ENCODE measurements around the gene PTPRC.

The PTPRC gene

DNA sequence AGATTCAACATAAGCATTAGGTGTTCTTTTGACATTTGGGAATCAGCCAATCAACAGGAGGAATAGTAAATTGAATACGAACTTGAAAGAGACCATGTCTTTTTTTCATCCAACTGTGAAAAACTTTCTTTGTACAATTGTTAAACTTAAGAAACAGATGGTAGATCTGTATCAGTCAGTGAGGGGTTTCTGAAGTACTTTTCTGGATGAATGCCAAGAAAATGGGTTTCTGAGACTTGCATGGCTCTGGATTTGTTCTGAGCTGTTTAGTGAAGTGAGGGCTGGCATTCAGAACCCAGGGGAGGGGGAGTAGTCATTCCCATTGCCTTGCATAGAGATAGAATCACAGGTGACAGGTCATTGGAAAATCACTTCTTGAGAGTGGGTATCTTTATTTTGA lies 37.4 kb downstream of the PTPRC start:
- DNase-seq (ENCODE audit: low spot score) = no peak

GRCh38 chr1:198677027-198677426 lies 38.2 kb downstream of the PTPRC start:
- no peak for DNase-seq (ENCODE audit: low spot score)

DNA sequence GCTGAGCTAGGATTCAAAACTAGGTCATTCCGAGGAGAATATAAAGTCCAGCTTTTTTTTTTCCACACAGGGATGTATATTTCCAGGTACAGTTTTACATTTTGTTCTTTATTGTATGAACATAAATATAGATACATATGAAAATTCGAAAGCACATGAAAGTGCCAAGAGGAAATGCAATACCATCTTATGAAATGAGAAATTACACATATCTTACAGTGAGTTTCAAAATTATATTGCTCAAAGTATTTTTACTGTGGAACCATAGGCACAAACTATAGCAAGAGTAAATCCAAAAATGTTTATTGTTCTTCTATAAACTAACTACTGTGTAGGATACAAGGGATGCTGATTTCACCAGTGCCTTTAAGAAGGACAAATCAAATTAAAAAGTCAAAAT lies 39.0 kb downstream of the PTPRC start:
- no peak for DNase-seq (ENCODE audit: low spot score)

DNA sequence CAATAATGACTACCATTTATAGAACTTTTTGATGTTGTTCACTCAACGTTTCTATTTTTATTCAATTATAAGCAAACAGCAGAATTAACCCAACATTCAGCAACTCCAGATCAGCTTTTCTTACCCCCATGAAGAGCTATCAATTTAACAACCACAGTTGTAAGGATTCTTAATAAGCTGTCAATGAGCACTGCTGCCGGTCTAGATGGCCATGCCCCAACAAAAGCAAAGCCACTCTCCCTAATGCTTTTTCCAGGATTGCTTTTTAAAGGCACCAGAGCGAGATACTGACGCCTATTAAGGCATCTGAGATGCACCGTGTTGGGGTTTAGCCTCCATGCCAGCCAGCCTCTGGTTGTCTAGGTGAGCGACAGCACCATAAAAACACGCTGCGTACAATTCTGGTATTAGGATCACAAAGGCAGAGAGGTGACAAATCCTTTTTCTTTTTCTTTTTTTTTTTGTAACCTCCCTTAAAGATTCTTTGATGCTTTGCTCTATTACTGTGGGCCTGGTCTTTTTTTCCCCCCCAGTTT lies 39.5 kb downstream of the PTPRC start:
- DNase-seq (ENCODE audit: low spot score) = no peak

DNA sequence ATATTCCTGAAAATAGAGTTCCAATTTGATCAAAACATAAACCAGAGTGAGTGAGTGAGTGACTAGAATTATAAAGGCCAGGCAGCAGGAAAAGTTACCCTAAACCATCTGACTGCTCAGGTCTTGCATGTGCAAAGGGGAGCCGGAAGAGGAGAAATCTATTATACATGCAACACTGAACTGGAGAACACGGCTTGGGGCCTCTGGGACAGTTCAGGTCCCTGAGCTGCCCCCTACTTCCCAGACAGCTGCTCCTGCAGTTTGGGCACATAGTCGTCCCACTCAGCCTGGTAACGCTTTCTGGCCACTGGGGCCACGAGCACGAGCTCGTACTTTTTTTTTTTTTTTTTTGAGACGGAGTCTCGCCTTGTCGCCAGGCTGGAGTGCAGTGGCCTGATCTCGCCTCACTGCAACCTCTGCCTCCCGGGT lies 40.1 kb downstream of the PTPRC start:
- no peak for DNase-seq (ENCODE audit: low spot score)

DNA sequence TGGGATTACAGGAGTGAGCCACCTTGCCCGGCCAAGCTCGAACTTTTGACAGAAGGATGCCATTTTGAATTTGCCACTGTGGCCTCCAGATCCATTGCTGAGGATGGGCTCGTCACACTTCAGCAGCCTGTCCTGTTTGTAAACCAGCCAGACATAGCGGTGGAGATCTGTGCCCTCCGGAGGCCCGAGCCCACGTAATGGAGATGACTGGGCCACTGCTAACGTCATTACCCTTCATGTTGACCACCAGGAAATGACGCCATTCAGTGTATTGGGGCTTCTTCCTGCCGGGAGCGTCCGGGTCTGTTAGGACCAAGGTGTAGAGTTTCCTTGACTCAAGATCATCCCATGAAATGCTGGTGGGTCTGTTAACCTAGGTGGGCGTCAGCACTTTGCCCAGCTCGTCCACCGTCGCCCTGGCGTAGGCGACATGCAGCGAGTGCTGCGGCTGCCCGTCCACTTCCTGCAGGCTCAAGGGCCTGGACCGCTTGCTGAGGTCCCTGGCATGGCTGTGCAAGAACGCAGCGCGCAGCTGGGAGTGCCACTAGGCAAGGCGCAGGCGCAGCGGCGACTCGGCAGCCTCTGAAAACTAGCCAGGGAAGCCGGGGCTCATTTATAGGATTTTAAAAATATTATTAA lies 40.8 kb downstream of the PTPRC start:
- DNase-seq (ENCODE audit: low spot score) = no peak

GRCh38 chr1:198680174-198680875 lies 41.5 kb downstream of the PTPRC start:
- DNase-seq (ENCODE audit: low spot score) = no peak

DNA sequence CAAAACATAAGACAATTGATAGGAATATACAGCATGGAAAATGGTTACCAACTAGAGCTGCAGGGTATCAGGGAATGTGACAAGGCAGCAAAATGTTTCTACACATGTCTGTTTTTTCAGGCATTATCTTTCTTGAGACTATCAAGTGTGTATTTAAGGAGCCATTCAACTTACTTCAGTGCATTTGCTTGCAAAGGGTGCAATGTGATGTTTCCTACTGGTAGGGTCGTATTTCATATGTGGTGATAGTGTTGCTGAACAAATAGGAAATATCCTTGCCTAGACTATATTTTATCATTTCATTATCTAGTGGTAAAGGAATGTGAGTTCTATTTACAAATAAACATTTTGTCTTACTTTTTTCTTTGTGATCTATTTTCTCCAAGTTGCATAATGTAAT lies 42.4 kb downstream of the PTPRC start:
- DNase-seq (ENCODE audit: low spot score) = no peak

DNA sequence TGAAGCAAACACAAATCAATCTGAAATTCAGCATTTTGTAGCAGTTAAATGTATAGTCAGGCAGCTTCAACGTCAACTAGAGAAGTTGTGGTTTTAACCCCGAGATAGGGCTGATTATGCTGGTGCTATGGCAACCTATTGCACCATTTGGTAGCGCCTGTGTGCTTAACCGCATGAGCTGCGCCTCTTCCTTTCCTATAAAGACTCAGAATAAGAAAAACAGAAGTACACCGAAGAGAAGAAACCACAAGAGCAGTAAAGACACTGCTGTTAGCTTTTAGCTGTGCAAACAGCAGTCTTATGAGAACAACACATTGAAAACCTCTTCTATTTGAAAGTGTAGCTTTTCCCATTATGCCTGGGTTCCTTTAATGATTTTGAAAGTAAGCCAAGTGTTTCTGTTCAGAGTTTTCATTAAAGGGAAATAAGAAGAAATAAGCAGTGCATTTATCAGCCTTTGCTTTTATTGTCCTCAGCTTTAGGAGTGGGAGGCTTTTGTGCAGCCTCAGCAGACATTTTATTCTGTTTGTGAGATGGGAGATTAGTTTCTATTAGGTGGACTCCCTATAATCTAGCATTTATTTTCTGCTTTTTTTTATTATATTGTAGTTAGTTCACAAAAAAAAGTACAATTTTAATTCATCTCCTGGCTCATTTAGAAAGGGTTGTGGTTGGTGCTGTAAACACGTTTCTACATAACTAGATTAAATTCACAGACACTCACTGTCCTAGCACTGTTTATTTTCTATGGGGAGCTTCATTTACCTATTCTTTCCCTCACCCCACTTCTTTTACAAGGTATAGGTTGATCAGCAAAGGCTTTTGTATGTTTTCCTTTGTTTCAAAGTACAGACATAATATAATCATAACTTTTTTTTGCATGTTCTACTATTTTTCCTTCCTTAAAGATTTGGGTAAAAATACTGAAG lies 43.3 kb downstream of the PTPRC start:
- peak; percentile 32 for DNase-seq (ENCODE audit: low spot score)

- DNase-seq (ENCODE audit: low spot score) = no peak
These were observed 44.0 kb downstream of the PTPRC start for GRCh38 chr1:198682850-198683249.

DNA sequence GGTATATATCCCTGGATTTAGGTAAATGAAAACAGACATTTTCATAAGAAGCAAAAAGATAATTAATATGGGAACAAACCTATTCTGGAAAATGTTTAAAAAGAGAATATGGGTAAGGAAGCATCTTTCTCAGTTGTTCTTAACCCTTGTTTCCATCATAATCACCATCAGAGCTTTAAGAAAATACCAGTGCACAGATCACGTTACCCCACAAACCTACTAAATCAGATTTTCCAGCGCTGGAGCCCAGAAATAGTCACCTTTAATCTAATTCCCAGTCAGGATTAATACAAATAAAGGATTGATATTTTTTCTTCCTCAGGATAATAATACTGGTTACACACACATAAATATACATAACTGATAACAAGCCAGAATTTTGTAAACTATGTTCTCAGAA lies 44.6 kb downstream of the PTPRC start:
- no peak for DNase-seq (ENCODE audit: low spot score)

DNA sequence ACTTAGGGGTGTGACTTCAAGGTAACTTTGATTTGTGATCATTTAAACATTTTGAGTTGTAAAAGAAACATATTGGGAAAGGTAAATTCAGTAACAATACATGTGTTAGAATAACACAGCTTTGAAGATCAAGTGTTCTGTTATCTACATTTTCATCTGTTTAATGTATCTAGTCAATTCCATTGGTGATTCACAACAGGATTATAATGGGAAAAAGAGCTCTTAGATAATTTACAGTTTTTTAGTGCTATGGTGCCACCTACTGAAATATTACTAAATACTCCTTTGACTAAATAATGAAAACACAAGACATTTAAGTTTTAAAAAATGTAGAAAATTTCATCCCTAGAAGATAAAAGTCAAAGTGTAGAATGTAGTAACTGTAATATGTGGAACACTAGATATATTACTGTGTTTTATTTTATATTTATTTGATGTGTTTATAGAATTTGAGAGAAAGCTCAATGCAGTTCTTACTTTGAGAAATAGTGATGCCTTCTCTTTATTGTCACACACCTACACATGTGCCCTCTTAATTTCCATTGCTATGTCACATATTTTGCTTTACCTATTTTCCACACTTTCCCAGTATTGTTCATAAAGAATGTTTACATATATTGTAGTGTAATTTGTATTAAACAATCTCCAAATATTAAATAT lies 47.4 kb downstream of the PTPRC start:
- DNase-seq (ENCODE audit: low spot score) = no peak

DNA sequence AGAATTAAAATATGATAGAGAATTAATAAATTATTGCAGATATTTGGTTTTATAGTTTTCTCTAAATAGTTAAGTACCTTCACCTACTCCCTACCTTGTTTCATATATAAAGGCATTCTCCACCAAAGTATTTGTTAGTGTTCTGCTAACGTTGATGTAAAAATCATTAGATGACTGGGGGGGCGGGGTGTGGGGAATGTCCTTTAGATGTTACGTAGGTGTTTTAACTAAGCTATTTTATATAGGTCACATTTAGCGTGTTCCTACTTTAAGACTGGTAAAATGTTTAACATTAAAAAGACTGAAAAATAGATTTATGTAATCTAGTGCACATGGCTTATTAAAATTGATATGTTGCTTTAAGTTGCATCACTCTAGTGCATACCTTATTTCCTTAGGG lies 48.6 kb downstream of the PTPRC start:
- no peak for DNase-seq (ENCODE audit: low spot score)

- no peak for DNase-seq (ENCODE audit: low spot score)
These were observed 52.2 kb downstream of the PTPRC start for GRCh38 chr1:198691063-198691462.

GRCh38 chr1:198693321-198693720 lies 54.5 kb downstream of the PTPRC start:
- no peak for DNase-seq (ENCODE audit: low spot score)

- DNase-seq (ENCODE audit: low spot score) = no peak
These were observed 55.7 kb downstream of the PTPRC start for GRCh38 chr1:198694542-198694941.

DNA sequence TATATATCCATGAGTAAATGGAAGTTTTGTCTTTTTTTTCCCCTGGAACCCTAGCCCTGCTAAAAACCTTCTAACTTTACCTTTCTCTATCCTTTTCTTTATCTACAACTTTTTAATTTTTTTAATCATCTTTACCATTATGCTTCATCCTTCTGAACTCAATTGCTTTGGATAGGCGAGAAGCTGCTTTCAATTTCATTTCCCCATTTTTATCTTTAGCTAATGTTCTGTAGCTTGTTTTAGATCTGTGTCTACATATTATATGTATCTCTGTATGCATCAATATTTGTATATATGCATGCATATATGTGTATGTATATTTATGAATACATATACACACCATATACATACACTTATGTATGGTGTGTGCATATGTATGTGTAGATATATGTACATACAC lies 57.4 kb downstream of the PTPRC start:
- DNase-seq (ENCODE audit: low spot score) = no peak

DNA sequence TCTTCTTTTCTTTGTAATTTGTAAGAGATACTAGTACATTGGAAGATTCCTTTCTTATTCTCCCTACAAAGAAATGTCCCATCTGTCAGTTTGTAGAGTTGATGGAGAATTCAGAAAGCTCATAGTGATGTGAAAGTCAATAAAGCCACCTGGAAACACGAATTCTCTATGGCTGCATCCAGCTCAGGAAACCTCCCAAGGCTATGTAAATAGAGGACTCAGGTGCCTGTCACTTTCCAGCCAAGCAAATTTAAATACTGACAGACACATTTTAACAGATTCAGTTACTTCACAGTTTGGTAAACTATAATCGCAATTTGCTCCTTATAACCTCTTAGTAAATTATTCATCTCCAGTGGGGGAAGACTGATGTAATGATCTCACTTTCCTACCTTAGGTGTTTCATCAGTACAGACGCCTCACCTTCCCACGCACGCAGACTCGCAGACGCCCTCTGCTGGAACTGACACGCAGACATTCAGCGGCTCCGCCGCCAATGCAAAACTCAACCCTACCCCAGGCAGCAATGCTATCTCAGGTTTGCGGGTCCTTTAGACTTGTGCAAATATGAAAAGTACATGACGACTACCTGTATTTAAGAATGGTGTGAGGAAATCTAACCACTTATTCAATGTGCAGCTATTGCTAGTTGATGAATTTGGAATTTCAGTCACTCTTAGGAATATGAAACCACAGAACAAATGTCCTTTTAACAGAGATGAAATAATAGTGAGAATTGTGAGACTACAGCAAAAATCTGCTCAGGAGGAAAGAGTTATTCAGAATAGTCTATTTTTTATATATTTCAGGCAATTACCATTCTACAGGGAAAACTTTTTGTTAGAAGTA lies 60.6 kb downstream of the PTPRC start:
- DNase-seq (ENCODE audit: low spot score) = peak; percentile 51

GRCh38 chr1:198700016-198700392 lies 61.2 kb downstream of the PTPRC start:
- DNase-seq (ENCODE audit: low spot score) = no peak

DNA sequence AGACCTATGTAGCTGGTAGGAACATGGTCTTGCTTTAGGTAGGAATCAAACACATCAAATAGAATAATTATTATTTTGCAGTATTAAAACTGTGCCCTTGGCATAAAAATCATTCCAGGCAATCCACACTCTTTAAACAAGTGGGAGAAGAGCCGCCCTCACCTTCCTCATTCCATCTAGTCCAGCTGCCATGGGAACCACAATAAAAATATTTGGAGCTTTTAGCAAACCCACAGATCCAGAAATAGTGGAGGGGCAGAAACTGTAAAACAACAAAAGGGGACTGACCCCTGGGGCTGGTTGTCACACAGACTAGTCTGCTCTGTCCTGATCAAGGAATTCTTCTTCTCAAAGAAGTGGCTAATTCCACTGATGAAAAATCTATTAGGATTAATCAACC lies 61.6 kb downstream of the PTPRC start:
- DNase-seq (ENCODE audit: low spot score) = no peak

GRCh38 chr1:198701250-198701649 lies 62.4 kb downstream of the PTPRC start:
- DNase-seq (ENCODE audit: low spot score) = no peak
